MM.1S (cell line): ENCODE data around the gene GPR176.
A peak's percentile ranks its signal among the peaks of the same experiment; 100 is the strongest.

Experiments
- DNase-seq: peaks from one replicate; pipeline ENCODE4 v3.0.0-alpha.2; 2015
- H2AFZ ChIP-seq: fragments of 300-600 bp; sonication (generic); 2 replicates; pipeline ENCODE4 v1.6.0; 2016; ENCODE audit warnings: antibody characterized with exemption, low read length
- H3F3A ChIP-seq: fragments of 300-600 bp; sonication (generic); 2 replicates; pipeline ENCODE4 v1.6.1; 2016; ENCODE audit warnings: mild to moderate bottlenecking, antibody characterized with exemption, low read length, moderate library complexity, mixed read lengths; ENCODE audit not compliant: insufficient read depth
- H3K27ac ChIP-seq: fragments of 300-600 bp; sonication (generic); 2 replicates; pipeline ENCODE4 v1.5.1; 2016; ENCODE audit warnings: mild to moderate bottlenecking, low read length
- H3K27me3 ChIP-seq: fragments of 300-600 bp; sonication (generic); replicated peaks from 2 replicates; pipeline ENCODE4 v1.6.0; 2016; ENCODE audit warnings: low read length; ENCODE audit not compliant: insufficient read depth
- H3K36me3 ChIP-seq: fragments of 300-600 bp; sonication (generic); replicated peaks from 2 replicates; pipeline ENCODE4 v1.6.1; 2016; ENCODE audit warnings: mild to moderate bottlenecking, low read length, mixed read lengths; ENCODE audit not compliant: insufficient read depth
- H3K4me1 ChIP-seq: fragments of 300-600 bp; sonication (generic); 2 replicates; pipeline ENCODE4 v1.6.1; 2016; ENCODE audit warnings: low read length, mixed read lengths
- H3K4me2 ChIP-seq: fragments of 300-600 bp; sonication (generic); 2 replicates; pipeline ENCODE4 v1.6.0; 2016; ENCODE audit warnings: low read depth, low read length
- H3K4me3 ChIP-seq: fragments of 300-600 bp; sonication (generic); 2 replicates; pipeline ENCODE4 v1.5.1; 2016; ENCODE audit warnings: low read length, mixed read lengths
- H3K79me2 ChIP-seq: fragments of 300-600 bp; sonication (generic); 2 replicates; pipeline ENCODE4 v1.6.1; 2016; ENCODE audit warnings: mixed run types, low read length, mixed read lengths
- H3K9ac ChIP-seq: fragments of 300-600 bp; sonication (generic); 2 replicates; pipeline ENCODE4 v1.6.1; 2016; ENCODE audit warnings: low read length, mixed read lengths
- H3K9me2 ChIP-seq: fragments of 300-600 bp; sonication (generic); replicated peaks from 2 replicates; pipeline ENCODE4 v1.6.1; 2016; ENCODE audit warnings: mild to moderate bottlenecking, low read length, mixed read lengths; ENCODE audit not compliant: insufficient read depth
- H3K9me3 ChIP-seq: fragments of 300-600 bp; sonication (generic); replicated peaks from 2 replicates; pipeline ENCODE4 v1.6.1; 2016; ENCODE audit warnings: mild to moderate bottlenecking, low read length, mixed read lengths; ENCODE audit not compliant: insufficient read depth
- H4K20me1 ChIP-seq: fragments of 300-600 bp; sonication (generic); 2 replicates; pipeline ENCODE4 v1.6.1; 2016; ENCODE audit warnings: mild to moderate bottlenecking, low read length, moderate library complexity, mixed read lengths; ENCODE audit not compliant: insufficient read depth
- EZH2 ChIP-seq: fragments of 300-600 bp; sonication (generic); optimal IDR thresholded peaks from 2 replicates; pipeline ENCODE3; 2017; ENCODE audit warnings: low read depth, mild to moderate bottlenecking, antibody characterized with exemption, low read length, mixed read lengths
- EZH2phosphoT487 ChIP-seq: fragments of 300-600 bp; sonication (generic); IDR thresholded peaks from 2 replicates; pipeline ENCODE4 v1.6.1; 2018; ENCODE audit warnings: antibody characterized with exemption, low read length
- TF ChIP-seq, protein P1 (sequence below): fragments of 300-600 bp; sonication (generic); IDR thresholded peaks from 2 replicates; pipeline ENCODE4 v1.5.1; 2016; ENCODE audit warnings: antibody characterized with exemption, low read length, mixed read lengths

The GPR176 gene

GRCh38 chr15:39808909-39809308 is 111.2 kb downstream of the GPR176 start:
- H4K20me1 ChIP-seq, result no peaks in the 10 kb centered on the region
- H3K27ac ChIP-seq, result no peak overlapping the region
- no peak overlapping the region for H3K9ac ChIP-seq
- H2AFZ ChIP-seq, result no peak overlapping the region
- no peaks in the 10 kb centered on the region for H3K27me3 ChIP-seq
- no peak overlapping the region for H3K4me3 ChIP-seq
- no peak for TF ChIP-seq EZH2
- TF ChIP-seq EZH2phosphoT487, result no peak
- TF ChIP-seq, protein P1, sequence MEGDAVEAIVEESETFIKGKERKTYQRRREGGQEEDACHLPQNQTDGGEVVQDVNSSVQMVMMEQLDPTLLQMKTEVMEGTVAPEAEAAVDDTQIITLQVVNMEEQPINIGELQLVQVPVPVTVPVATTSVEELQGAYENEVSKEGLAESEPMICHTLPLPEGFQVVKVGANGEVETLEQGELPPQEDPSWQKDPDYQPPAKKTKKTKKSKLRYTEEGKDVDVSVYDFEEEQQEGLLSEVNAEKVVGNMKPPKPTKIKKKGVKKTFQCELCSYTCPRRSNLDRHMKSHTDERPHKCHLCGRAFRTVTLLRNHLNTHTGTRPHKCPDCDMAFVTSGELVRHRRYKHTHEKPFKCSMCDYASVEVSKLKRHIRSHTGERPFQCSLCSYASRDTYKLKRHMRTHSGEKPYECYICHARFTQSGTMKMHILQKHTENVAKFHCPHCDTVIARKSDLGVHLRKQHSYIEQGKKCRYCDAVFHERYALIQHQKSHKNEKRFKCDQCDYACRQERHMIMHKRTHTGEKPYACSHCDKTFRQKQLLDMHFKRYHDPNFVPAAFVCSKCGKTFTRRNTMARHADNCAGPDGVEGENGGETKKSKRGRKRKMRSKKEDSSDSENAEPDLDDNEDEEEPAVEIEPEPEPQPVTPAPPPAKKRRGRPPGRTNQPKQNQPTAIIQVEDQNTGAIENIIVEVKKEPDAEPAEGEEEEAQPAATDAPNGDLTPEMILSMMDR, result no peak
- H3K4me1 ChIP-seq, result peaks cover 5% of the 10 kb centered on the region; the same call in 1 of the 2 replicates
- no peak for DNase-seq
- H3F3A ChIP-seq, result no peaks in the 10 kb centered on the region
- H3K79me2 ChIP-seq, result no peaks in the 10 kb centered on the region
- no peaks in the 10 kb centered on the region for H3K36me3 ChIP-seq
- H3K9me2 ChIP-seq, result no peaks in the 10 kb centered on the region
- no peak overlapping the region for H3K4me2 ChIP-seq
- no peaks in the 10 kb centered on the region for H3K9me3 ChIP-seq

DNA sequence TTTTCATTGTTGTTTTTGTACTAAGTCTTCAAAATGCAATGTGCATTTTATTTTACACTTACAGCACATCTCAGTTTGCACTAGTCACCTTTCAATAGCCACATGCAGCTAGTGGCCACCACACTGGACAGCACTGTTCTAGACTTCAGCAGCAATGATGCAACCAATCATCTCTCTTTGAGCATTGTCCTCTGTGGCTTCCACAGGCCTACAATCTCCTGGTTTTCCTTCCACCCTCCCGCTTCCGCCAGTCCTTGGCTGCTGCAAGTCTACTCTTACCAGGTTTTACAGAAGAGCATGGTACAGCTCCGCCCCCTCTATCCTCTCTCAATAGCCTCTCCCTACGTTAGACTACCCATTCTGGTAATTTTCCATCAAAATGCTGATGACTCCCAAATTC is 112.3 kb downstream of the GPR176 start:
- peaks cover 9% of the 10 kb centered on the region; the same call in 1 of the 2 replicates for H3K4me1 ChIP-seq
- H3K9ac ChIP-seq, result no peak overlapping the region
- H3K27me3 ChIP-seq, result no peaks in the 10 kb centered on the region
- H3K79me2 ChIP-seq, result no peaks in the 10 kb centered on the region
- H3K9me3 ChIP-seq, result no peaks in the 10 kb centered on the region
- TF ChIP-seq EZH2phosphoT487 (no peak), EZH2 (no peak)
- TF ChIP-seq, protein P1, result no peak
- no peak overlapping the region for H3K4me3 ChIP-seq
- no peaks in the 10 kb centered on the region for H4K20me1 ChIP-seq
- H3K4me2 ChIP-seq, result no peak overlapping the region
- no peaks in the 10 kb centered on the region for H3F3A ChIP-seq
- H3K36me3 ChIP-seq, result no peaks in the 10 kb centered on the region
- DNase-seq, result no peak
- H3K9me2 ChIP-seq, result no peaks in the 10 kb centered on the region
- H2AFZ ChIP-seq, result no peak overlapping the region
- no peak overlapping the region for H3K27ac ChIP-seq

DNA sequence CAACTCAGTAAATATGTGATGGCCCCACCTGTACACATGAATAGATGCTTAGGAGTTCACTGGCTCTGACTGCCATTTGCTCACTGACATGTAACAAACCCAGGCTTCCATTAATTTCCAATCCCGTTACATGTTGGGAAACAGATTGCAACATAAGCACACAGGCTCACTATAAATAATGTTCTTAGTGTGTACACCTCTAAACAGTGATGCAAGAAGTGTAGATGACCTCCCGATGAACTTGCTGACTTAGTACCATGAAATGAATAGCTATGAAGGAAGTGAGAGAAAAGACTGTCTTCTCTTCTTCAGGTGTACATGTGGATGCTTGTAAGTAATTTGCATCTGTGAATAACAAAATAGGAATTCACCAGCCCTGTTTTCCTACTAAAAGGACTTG is 116.0 kb downstream of the GPR176 start:
- Histone ChIP-seq H3K4me2 (no peak overlapping the region), H3K36me3 (no peaks in the 10 kb centered on the region)

DNA sequence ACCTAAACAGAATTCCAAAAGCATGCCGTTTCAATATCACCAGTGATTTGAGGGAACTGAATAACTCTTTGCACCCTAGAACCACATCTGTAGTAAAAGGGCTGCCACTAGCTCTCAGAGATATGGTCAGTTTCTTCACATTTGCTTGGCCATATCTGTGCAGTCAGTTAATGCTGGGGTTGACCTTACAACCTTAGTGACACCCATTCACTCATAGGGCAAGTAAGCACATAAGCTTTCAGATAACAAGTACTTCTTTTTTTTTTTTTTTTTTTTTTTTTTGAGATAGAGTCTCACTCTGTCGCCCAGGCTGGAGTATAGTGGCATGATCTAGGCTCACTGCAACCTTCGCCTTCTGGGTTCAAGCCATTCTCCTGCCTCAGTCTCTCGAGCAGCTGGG is 117.0 kb downstream of the GPR176 start:
- Histone ChIP-seq H3K4me3 (no peak overlapping the region), H3K36me3 (no peaks in the 10 kb centered on the region), H3F3A (no peaks in the 10 kb centered on the region), H3K27ac (no peak overlapping the region), H3K9ac (no peak overlapping the region), H3K27me3 (no peaks in the 10 kb centered on the region), H3K9me3 (no peaks in the 10 kb centered on the region), H3K4me2 (no peak overlapping the region), H3K79me2 (no peaks in the 10 kb centered on the region), H3K9me2 (no peaks in the 10 kb centered on the region), H3K4me1 (peaks cover 9% of the 10 kb centered on the region; the same call in 1 of the 2 replicates), H4K20me1 (no peaks in the 10 kb centered on the region), H2AFZ (no peak overlapping the region)
- TF ChIP-seq EZH2, result no peak
- TF ChIP-seq, protein P1, result no peak
- TF ChIP-seq EZH2phosphoT487, result no peak
- DNase-seq, result no peak

More for the DNA sequence above, 116.0 kb downstream of the GPR176 start:
- no peak overlapping the region for H3K27ac ChIP-seq
- no peaks in the 10 kb centered on the region for H4K20me1 ChIP-seq
- H3K27me3 ChIP-seq, result no peaks in the 10 kb centered on the region
- peak; percentile 68 for DNase-seq
- H3K4me1 ChIP-seq, result peaks cover 9% of the 10 kb centered on the region; the same call in 1 of the 2 replicates
- H3K9ac ChIP-seq, result no peak overlapping the region
- H2AFZ ChIP-seq, result no peak overlapping the region
- H3K4me3 ChIP-seq, result no peak overlapping the region
- TF ChIP-seq EZH2, result no peak
- H3K9me3 ChIP-seq, result no peaks in the 10 kb centered on the region
- H3K79me2 ChIP-seq, result no peaks in the 10 kb centered on the region
- H3F3A ChIP-seq, result no peaks in the 10 kb centered on the region
- H3K9me2 ChIP-seq, result no peaks in the 10 kb centered on the region
